Ramos (cell line): ENCODE results near the gene METTL27.
"Not testable (repeated sequence)": the region's sequence is repeated elsewhere in the genome, so short reads cannot be mapped to it uniquely, and the experiment has no call there.

ENCODE experiments used
- in situ Hi-C: fragments of 300-500 bp; cut with MboI; formaldehyde crosslinking; loops from one replicate; pipeline ENCODE4 v1.14.3; 2022; ENCODE audit warnings: low sequenced_read_pairs; ENCODE audit not compliant: unreplicated experiment

METTL27 gene

DNA sequence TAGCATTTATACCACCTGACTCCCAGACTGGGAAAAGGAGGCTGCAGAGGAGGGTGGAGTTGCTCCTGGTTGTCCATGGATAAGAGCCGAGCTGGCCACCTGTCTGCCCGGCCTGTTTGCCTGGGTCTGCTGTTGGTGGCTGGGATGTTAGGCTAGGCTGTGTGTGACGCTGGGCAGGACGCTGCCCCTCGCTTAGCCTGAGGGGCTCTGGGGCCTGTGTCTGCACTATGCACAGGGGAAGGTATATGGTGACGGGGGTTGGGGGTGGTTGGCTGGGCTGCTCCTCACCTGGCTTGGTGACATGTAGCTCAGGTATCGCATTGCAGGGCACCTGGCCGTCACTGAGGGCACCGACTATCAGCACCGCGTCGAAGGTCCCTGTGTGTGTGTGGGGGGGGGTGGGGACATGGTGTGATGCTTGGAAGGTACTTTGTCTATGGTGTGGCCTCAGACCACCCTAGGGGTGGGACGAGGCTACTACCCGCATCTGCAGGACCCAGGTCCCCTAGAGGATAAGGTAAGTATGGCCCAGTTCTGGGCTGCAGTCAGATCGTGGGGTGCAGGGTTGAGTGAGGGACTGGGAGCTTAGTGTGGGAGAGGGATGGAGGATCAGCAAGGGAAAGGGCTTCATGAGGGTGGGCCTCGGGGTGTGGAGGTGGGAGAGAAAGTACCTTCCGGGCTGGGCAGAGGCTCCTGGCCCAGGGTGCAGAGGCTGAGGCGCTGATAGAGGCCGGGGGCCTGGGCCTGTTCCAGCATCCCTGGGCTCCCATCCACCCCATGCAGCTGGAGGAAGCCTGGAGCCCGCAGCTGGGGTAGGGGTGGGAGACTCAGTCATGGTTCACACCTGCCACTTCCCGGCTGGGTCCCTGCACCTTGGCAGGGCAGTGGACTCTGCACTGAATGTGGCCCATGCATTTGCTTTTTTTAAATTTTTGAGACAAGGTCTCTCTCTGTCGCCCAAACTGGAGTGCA is 2.3 kb downstream of the METTL27 start:
- in situ Hi-C loops: no loop called here

DNA sequence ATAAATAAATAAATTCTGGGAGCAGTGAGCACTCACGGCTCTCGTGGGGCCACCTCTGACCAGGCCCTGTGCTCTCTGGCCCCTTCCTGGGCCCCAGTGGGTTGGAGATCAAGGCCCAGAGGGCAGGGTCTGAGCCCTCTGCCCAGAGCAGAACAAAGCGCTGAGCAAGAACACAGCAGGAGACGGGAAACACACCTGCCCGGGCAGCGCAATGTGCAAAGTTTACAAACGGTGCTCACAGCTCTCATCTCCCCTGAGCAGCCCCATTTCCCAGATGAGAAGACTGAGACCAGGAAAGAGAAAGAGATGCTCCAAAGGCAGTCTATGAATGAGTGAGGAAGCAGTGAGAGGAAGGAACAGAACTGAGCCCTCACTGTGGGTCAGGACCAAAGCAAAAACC is 3.0 kb downstream of the METTL27 start:
- in situ Hi-C loops: no loop called here

DNA sequence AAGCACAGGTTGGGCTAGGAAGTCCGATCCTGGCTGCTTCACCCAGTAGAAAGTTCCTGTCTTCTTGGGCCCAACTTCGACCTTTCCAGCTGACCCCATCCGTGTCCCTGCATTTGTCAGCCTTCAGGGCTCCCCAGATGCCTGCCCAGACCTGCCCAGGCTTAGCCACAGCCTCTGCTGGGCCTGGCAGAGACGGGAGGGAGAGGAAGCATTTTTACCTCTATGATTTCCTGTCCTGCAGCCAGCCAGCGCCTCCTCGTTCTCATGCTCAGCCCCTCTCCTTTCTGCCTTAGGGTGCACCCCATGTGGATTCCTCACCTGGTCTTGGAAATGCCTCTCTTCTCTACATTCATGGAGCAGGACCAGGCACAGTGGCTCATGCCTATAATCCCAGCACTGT is 3.7 kb downstream of the METTL27 start:
- in situ Hi-C loops: no loop called here

DNA sequence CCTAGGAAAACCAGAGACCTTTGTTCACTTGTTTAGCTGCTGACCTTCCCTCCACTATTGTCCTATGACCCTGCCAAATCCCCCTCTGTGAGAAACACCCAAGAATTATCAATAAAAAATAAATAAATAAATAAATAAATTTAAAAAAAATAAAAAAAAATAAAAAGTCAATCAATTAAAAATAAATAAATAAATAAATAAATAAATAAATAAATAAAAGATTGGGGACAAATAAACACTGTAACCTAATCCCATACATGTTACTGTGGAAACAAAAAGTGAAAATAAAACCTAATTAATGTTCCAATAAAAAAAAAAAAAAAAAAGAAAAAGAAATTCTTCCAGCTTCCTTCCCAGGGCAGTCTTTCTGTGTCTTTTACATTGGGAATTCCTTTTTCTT is 5.1 kb downstream of the METTL27 start:
- in situ Hi-C loops: not testable (repeated sequence)

DNA sequence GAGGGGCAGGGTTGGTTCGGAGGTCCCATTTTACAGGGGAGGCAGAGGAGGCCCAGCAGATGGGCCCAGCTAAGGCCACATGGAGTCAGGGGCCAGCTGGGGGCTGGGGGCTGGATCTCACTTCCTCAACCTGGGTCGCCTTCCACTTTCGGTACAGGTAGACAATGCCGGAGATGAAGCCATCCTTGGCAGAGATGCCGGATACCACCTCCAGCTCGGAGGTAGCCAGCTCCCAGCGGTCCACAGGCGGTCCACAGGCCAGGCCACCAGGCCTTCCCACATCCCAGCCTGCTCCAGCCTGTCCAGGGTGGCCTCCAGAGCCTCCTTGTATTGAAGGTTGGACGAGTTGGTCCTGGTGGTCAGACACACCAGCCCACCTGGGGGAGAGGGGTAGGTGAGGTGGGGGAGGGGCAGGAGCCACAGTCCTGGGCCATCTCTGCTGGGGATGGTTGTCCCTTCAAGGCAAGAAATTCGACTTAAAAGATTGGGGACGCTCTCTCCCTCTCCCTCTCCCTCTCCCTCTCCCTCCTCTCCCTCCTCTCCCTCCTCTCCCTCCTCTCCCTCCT is 7.6 kb downstream of the METTL27 start:
- in situ Hi-C loops: no loop called here

DNA sequence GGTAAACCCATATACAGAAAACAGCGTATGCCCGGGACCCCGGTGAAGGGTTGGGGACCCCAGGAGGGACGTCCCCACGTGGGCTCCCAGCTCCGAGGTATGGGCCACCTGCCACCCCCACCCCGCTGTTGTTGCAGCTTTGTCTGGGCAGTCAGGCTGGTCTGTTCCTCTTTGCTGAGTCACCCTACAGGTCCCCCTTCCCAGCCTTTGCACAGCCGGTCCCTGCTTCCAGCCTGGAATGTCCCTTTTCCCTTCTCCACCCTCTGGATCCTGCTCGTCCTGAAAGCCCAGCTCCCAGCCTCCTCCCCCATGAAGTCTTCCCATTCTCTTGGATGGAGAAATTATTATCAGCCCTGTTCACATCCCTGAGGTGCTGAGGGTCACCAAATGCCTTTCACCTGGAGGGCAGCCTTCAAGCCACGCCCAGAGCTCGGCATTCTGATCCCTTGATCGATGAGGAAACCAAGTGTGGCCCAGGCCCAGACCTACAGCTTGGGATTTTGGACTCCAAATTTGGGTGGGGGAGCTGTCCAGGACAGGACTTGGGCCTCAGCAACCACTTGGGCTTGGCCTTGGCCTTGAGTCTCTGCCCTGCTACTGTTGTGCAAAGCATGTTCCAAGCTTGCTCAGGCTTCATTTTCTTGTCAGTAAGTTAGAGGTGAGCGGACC is 8.9 kb downstream of the METTL27 start:
- in situ Hi-C loops: no loop called here

DNA sequence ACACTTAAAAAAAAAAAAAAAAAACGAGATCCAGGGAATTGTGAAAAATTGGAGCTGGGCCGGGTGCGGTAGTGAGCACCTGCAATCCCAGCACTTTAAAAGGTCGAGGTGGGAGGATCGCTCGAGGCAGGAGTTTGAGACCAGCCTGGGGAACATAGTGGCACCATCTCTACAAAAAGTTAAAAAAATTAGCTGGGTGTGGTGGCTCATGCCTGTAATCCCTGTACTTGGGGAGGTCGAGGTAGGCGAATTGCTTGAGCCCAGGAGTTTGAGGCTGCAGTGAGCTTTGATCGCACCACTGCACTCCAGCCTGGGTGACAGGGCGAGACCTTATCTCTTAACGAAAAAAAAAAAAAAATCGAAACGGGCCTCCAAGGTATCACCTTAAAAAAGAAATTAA is 9.5 kb downstream of the METTL27 start:
- in situ Hi-C loops: no loop called here

DNA sequence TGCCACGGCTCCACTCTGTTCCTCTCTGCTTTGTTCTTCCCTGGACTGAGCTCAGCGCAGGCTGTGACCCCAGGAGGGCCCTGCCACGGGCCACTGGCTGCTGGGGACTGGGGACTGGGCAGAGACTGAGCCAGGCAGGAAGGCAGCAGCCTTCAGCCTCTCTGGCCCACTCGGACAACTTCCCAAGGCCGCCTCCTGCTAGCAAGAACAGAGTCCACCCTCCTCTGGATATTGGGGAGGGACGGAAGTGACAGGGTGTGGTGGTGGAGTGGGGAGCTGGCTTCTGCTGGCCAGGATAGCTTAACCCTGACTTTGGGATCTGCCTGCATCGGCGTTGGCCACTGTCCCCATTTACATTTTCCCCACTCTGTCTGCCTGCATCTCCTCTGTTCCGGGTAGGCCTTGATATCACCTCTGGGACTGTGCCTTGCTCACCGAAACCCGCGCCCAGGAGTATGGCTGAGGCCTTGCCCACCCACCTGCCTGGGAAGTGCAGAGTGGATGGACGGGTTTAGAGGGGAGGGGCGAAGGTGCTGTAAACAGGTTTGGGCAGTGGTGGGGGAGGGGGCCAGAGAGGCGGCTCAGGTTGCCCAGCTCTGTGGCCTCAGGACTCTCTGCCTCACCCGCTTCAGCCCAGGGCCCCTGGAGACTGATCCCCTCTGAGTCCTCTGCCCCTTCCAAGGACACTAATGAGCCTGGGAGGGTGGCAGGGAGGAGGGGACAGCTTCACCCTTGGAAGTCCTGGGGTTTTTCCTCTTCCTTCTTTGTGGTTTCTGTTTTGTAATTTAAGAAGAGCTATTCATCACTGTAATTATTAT is 10.3 kb downstream of the METTL27 start:
- in situ Hi-C loops: no loop called here

DNA sequence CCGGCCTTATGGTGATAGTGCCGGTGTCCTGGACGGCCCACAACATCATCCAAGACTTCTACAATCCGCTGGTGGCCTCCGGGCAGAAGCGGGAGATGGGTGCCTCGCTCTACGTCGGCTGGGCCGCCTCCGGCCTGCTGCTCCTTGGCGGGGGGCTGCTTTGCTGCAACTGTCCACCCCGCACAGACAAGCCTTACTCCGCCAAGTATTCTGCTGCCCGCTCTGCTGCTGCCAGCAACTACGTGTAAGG is 10.8 kb downstream of the METTL27 start:
- in situ Hi-C loops: no loop called here

DNA sequence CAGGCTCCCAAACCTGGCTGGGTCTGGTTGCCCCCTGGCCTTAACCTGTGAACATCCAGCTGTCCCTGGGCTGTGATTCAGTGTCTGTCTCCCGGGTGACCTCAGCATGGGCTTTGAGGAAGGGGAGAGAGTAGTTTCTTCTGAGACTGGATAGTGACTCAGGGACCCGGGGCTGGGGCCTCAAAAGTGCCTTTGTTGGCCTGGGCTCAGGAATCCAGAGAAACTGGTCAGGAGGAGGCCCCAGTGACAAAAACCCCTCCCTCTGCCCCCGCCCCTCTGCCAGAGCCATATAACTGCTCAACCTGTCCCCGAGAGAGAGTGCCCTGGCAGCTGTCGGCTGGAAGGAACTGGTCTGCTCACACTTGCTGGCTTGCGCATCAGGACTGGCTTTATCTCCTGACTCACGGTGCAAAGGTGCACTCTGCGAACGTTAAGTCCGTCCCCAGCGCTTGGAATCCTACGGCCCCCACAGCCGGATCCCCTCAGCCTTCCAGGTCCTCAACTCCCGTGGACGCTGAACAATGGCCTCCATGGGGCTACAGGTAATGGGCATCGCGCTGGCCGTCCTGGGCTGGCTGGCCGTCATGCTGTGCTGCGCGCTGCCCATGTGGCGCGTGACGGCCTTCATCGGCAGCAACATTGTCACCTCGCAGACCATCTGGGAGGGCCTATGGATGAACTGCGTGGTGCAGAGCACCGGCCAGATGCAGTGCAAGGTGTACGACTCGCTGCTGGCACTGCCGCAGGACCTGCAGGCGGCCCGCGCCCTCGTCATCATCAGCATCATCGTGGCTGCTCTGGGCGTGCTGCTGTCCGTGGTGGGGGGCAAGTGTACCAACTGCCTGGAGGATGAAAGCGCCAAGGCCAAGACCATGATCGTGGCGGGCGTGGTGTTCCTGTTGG is 11.4 kb downstream of the METTL27 start, which contains the start of gene CLDN4:
CLDN4 (plus strand) TSS at position 316 of the 903 bp plus-strand sequence; CDS start at position 522, 206 bp downstream.
- in situ Hi-C loops: no loop called here

DNA sequence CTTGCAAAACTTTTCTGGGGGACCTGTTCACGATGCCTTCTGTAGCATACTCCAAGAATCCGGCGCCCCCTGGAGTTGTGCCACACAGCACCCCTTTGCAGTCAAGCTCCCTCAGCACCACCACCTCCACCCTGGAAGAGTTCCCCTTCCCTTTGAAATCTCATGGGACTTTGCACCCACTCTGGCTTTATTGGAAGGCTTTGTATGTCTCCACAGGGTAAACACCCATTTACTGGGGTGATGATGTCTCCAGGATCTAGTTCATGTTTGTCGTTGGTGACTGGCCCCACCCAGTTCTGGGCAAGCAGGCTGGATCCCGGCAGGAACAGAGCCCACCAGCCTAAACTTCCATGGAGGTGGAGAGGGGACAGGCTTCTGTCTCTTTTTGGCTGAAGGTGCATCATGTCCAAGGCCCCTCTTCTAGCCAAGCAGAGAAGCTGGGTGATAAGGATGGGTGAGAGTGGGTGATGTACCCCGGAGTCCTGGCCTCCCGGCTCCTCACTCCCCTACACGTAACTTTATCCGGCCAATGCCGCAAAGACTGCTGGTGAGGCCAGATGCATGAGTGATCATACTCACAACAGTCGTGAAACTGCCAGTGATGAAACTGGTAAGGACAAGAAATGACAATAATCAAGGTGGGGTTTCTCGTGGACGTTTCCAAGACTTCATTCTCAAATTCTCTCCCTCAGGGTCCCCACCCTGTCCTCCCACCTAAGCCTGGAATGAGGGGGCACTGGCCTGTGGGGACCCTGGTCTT is 12.2 kb downstream of the METTL27 start:
- in situ Hi-C loops: no loop called here

DNA sequence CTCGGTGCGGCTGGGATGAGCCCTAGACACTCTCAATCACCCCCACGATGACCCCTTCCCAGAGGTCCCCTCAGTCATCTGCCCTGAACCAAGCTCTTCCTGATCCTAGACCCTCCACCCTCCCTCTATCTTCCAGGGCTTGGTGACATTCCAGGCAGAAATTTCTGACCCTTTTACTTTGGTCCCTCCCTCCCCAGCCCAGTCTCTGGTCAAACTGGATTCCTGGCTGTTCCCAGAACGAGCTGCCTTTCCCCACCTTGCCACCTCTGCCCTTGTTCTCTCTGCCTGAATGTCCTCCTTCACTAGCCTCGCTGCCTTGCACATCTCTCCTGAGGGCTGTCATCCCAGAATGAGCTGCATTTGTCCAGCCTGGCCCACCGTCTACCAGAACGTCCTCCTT is 12.8 kb downstream of the METTL27 start:
- in situ Hi-C loops: no loop called here

DNA sequence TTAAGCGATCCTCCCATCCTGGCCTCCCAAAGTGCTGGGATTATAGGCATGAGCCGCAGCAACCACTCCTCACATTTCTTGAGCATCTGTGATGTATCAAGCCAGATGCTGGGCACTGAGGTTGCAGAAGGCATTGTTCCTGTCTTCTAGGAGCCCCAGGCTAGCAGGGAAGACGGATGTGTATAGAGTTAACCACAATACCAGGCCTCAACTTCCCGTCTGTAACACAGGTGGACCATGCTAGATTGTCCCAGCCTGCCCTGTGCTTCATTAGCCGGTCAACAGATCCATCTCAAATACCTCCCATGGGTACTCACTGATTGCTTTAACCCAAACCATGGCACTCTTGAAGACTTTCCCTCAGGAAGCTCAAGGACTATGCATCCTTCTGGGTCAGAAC is 13.3 kb downstream of the METTL27 start:
- in situ Hi-C loops: no loop called here

DNA sequence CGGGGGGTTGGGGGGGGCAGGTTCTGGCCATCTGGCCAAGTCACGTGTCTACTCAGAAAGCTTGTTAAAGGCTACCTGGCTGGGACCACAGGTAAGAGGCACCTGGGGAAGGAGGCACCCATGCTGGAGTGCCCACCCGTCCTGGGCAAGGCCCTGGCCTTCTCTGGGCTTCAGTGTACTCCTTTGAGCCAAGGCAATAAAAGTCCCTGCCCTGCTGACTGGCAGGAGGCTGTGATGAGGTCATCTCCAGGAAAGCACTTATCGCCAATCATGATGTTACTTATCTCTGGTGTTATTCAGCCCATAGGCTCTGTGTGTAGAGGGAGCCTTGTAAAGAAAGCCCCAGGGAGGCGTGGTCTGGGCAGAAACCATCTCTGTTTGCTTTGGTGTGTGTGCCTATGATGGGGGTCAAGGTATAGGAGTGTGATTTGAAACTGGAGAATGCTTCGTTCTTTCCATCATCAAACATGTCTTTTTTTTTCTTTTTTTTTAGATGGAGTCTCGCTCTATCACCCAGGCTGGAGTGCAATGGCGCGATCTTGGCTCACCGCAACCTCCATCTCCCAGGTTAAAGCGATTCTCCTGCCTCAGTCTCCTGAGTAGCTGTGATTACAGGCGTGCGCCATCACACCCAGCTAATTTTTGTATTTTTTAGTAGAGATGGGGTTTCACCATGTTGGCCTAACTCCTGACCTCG is 14.1 kb downstream of the METTL27 start:
- in situ Hi-C loops: no loop called here

DNA sequence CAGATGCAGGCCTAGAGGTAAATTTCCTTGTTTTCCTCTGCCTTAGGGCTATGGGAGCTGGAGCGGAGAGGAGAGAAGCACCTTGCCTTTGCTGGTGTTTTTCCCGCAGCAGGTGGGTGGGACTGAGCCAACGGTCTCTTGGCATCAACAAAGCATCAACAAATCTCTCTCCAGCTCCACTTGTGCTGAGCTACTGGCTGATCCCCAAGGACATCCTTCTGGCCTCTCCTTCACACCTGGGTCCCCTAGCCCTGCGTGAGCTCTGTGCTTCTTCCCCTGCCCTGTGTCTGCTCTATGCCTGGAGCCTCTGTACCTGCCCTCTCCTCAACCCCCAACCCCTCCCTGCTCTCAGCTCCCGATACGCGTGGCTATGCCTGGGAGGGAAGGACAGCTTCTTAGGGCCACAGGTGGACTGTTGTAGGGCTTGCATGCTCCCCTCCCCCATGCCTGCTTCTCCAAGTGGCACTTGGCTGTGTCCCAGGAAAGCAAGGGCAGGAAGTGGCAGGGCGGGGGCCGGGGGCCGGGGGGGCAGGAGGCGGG is 14.7 kb downstream of the METTL27 start:
- in situ Hi-C loops: no loop called here

DNA sequence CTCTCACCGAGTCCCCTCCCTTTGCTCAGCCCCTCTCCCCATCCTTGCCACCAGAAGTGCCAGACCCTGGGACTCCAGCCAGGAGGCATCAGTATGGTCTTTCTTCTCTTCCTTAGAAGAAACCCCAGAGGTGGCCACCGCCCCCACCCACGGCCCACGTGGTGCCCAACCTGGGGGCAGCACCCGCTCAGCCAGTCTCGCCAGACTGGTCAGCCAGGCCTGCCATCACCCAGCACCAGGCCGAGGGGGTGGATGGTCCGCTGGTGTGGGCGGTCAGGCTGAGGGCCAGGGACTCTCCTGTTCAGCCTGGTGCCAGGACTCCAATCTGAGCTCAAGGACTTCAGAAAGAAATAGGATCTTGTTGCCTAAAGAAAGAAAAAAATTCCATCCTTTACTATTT is 17.3 kb downstream of the METTL27 start:
- in situ Hi-C loops: no loop called here

DNA sequence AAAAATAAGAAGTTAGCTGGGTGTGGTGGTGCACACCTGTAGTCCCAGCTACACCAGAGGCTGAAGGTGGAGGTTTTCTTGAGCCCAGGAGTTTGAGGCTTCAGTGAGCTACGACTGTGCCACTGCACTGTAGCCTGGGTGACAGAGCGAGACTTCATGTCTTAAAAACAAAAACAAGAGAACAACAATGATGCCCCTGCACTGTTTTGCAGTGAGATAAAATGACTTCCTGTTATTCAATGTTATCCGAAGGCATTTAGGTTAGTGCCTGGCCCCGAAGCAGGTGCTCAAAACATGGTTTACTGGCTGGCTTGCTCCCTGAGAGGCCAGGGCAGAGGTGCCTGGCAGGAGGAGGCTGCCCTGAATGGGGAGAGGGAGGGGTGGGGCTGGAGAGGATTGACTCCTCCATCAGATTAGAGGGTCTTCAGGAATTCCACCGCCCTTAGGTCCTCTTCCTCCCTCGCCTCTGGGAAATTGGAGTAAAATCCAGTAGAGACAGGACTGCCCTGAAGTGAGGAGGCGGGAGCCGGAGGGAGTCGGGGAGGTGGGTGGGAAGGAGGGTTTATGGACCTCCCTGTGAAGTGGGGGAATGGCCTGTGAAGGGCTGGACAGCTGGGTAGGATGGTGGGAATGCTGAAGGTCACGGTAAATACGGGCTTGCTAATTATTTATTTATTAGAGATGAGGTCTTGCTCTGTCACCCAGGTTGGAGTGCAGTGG is 18.3 kb downstream of the METTL27 start:
- in situ Hi-C loops: no loop called here
